Activated naive CD4-positive, alpha-beta T cell treated with anti-CD3 and anti-CD28 coated beads, Interleukin-2, amount 10 ng/mL, durations not matched to agents 7 days and 5 days (primary cell): Measurements from ENCODE around the gene CEACAM16.
A peak's percentile ranks its signal among the peaks of the same experiment; 100 is the strongest.

Experiments used
- CTCF ChIA-PET: fragments of 350-600 bp; sonication (Branson Sonifier 250); formaldehyde crosslinking; loops from one replicate; lab custom pipeline; 2021; ENCODE audit warnings: antibody characterized with exemption; lab: Charles Lee
- DNase-seq: peaks from one replicate; pipeline ENCODE4 v3.0.0-alpha.2; 2020
- H3K27ac Mint-ChIP-seq: one replicate; pipeline ENCODE4 v1.8.0; 2021; ENCODE audit warnings: mild to moderate bottlenecking, moderate library complexity, mixed read lengths
- H3K27me3 Mint-ChIP-seq: one replicate; pipeline ENCODE4 v1.8.0; 2021; ENCODE audit warnings: mild to moderate bottlenecking, mixed read lengths
- H3K36me3 Mint-ChIP-seq: one replicate; pipeline ENCODE4 v1.8.0; 2021; ENCODE audit warnings: mixed read lengths
- H3K4me1 Mint-ChIP-seq: one replicate; pipeline ENCODE4 v1.8.0; 2021; ENCODE audit warnings: mixed read lengths
- H3K4me3 Mint-ChIP-seq: one replicate; pipeline ENCODE4 v1.8.0; 2021; ENCODE audit warnings: mild to moderate bottlenecking, moderate library complexity, mixed read lengths
- H3K9me3 Mint-ChIP-seq: one replicate; pipeline ENCODE4 v1.8.0; 2021; ENCODE audit warnings: mixed read lengths

Gene CEACAM16

GRCh38 chr19:44698492-44699201 lies at the start of gene CEACAM16:
TSS of gene CEACAM16 (plus strand) at chr19:44699151. CDS start at chr19:44701457, 2,306 bp downstream.
- Mint-ChIP-seq H3K27ac (peak within 1 kb of the TSS; percentile 28), H3K4me3 (no peak within 1 kb of the TSS)
- CTCF ChIA-PET: no interaction called here

GRCh38 chr19:44649578-44650145 lies 49.3 kb upstream of the CEACAM16 start:
- H3K4me1 Mint-ChIP-seq: peaks cover 5% of the 10 kb centered on the region
- CTCF ChIA-PET: interaction anchor here (1.4 kb wide), 1 partner anchor 73 kb away, joined by 4 read pairs; no protein-coding TSS in a partner anchor
- H3K27me3 Mint-ChIP-seq: peaks cover 1% of the 10 kb centered on the region
- H3K4me3 Mint-ChIP-seq: no peak overlapping the region
- H3K36me3 Mint-ChIP-seq: no peaks in the 10 kb centered on the region
- no peak for DNase-seq
- H3K9me3 Mint-ChIP-seq: no peaks in the 10 kb centered on the region
- H3K27ac Mint-ChIP-seq: no peak overlapping the region

More at GRCh38 chr19:44698492-44699201, at the start of gene CEACAM16:
- no peak for DNase-seq
- peaks cover 4% of the 10 kb centered on the region for H3K4me1 Mint-ChIP-seq
- no peaks in the 10 kb centered on the region for H3K9me3 Mint-ChIP-seq
- peaks cover 39% of the 10 kb centered on the region for H3K27me3 Mint-ChIP-seq
- no peaks in the 10 kb centered on the region for H3K36me3 Mint-ChIP-seq

- Mint-ChIP-seq H3K27ac (no peak overlapping the region), H3K9me3 (no peaks in the 10 kb centered on the region), H3K36me3 (peaks cover 3% of the 10 kb centered on the region), H3K27me3 (no peaks in the 10 kb centered on the region), H3K4me3 (no peak overlapping the region), H3K4me1 (peaks cover 6% of the 10 kb centered on the region)
- CTCF ChIA-PET: interaction anchor here (0.6 to 2.3 kb wide), 4 partner anchors 10 to 118 kb away, joined by 3 to 13 read pairs (median 4); no protein-coding TSS in a partner anchor
- DNase-seq: no peak
These were observed 45.6 kb upstream of the CEACAM16 start for GRCh38 chr19:44653343-44653742.

- Mint-ChIP-seq H3K27ac (no peak overlapping the region), H3K36me3 (peaks cover 3% of the 10 kb centered on the region), H3K27me3 (no peaks in the 10 kb centered on the region), H3K4me3 (no peak overlapping the region), H3K9me3 (no peaks in the 10 kb centered on the region), H3K4me1 (peaks cover 6% of the 10 kb centered on the region)
- DNase-seq: peak; percentile 85
- CTCF ChIA-PET: interaction anchor here (0.6 to 2.3 kb wide), 16 partner anchors 9 to 131 kb away, joined by 3 to 13 read pairs (median 4); no protein-coding TSS in a partner anchor
These were observed 44.8 kb upstream of the CEACAM16 start for GRCh38 chr19:44653977-44654774.

- H3K27me3 Mint-ChIP-seq: no peaks in the 10 kb centered on the region
- H3K36me3 Mint-ChIP-seq: peaks cover 3% of the 10 kb centered on the region
- H3K9me3 Mint-ChIP-seq: no peaks in the 10 kb centered on the region
- CTCF ChIA-PET: interaction anchor here (0.6 to 4.9 kb wide), 14 partner anchors 9 to 189 kb away, joined by 3 to 30 read pairs (median 4); partner anchors contain the start of genes NECTIN2 and PVR
- DNase-seq: peak; percentile 78
- H3K4me1 Mint-ChIP-seq: peaks cover 6% of the 10 kb centered on the region
- no peak overlapping the region for H3K4me3 Mint-ChIP-seq
- H3K27ac Mint-ChIP-seq: no peak overlapping the region
These were observed 41.6 kb upstream of the CEACAM16 start for GRCh38 chr19:44657211-44657921.

GRCh38 chr19:44658069-44658733 lies 40.8 kb upstream of the CEACAM16 start:
- H3K27ac Mint-ChIP-seq: no peak overlapping the region
- H3K36me3 Mint-ChIP-seq: peaks cover 3% of the 10 kb centered on the region
- H3K27me3 Mint-ChIP-seq: no peaks in the 10 kb centered on the region
- H3K4me3 Mint-ChIP-seq: no peak overlapping the region
- no peak for DNase-seq
- peaks cover 6% of the 10 kb centered on the region for H3K4me1 Mint-ChIP-seq
- CTCF ChIA-PET: interaction anchor here (3.0 to 4.9 kb wide), 2 partner anchors 81 to 87 kb away, joined by 14 to 30 read pairs; no protein-coding TSS in a partner anchor
- no peaks in the 10 kb centered on the region for H3K9me3 Mint-ChIP-seq

- Mint-ChIP-seq H3K9me3 (no peaks in the 10 kb centered on the region), H3K4me3 (no peak overlapping the region), H3K4me1 (no peaks in the 10 kb centered on the region), H3K36me3 (peaks cover 3% of the 10 kb centered on the region), H3K27ac (no peak overlapping the region), H3K27me3 (no peaks in the 10 kb centered on the region)
- DNase-seq: no peak
- CTCF ChIA-PET: interaction anchor here (4.9 kb wide), 1 partner anchor 89 kb away, joined by 30 read pairs; no protein-coding TSS in a partner anchor
These were observed 38.9 kb upstream of the CEACAM16 start for GRCh38 chr19:44660081-44660480.

- CTCF ChIA-PET: interaction anchor here (2.9 kb wide), 1 partner anchor 90 kb away, joined by 13 read pairs; no protein-coding TSS in a partner anchor
- Mint-ChIP-seq H3K27me3 (no peaks in the 10 kb centered on the region), H3K36me3 (no peaks in the 10 kb centered on the region), H3K4me1 (no peaks in the 10 kb centered on the region), H3K4me3 (no peak overlapping the region), H3K27ac (no peak overlapping the region), H3K9me3 (no peaks in the 10 kb centered on the region)
- DNase-seq: no peak
These were observed 37.7 kb upstream of the CEACAM16 start for GRCh38 chr19:44661205-44661604.

- DNase-seq: no peak
- Mint-ChIP-seq H3K27me3 (no peaks in the 10 kb centered on the region), H3K9me3 (no peaks in the 10 kb centered on the region), H3K4me3 (no peak overlapping the region), H3K27ac (no peak overlapping the region), H3K4me1 (no peaks in the 10 kb centered on the region), H3K36me3 (no peaks in the 10 kb centered on the region)
- CTCF ChIA-PET: interaction anchor here (2.9 kb wide), 1 partner anchor 91 kb away, joined by 13 read pairs; no protein-coding TSS in a partner anchor
These were observed 37.0 kb upstream of the CEACAM16 start for GRCh38 chr19:44661904-44662303.

GRCh38 chr19:44662691-44663385 lies 36.1 kb upstream of the CEACAM16 start:
- no peaks in the 10 kb centered on the region for H3K27me3 Mint-ChIP-seq
- no peak overlapping the region for H3K4me3 Mint-ChIP-seq
- DNase-seq: no peak
- CTCF ChIA-PET: interaction anchor here (0.8 to 2.9 kb wide), 3 partner anchors 8 to 92 kb away, joined by 3 to 13 read pairs (median 4); no protein-coding TSS in a partner anchor
- no peaks in the 10 kb centered on the region for H3K9me3 Mint-ChIP-seq
- H3K27ac Mint-ChIP-seq: no peak overlapping the region
- H3K4me1 Mint-ChIP-seq: no peaks in the 10 kb centered on the region
- H3K36me3 Mint-ChIP-seq: no peaks in the 10 kb centered on the region

- H3K9me3 Mint-ChIP-seq: no peaks in the 10 kb centered on the region
- no peak overlapping the region for H3K4me3 Mint-ChIP-seq
- no peak for DNase-seq
- no peaks in the 10 kb centered on the region for H3K4me1 Mint-ChIP-seq
- H3K36me3 Mint-ChIP-seq: no peaks in the 10 kb centered on the region
- CTCF ChIA-PET: interaction anchor here (1.0 to 2.9 kb wide), 4 partner anchors 9 to 107 kb away, joined by 3 to 13 read pairs (median 4); no protein-coding TSS in a partner anchor
- no peak overlapping the region for H3K27ac Mint-ChIP-seq
- no peaks in the 10 kb centered on the region for H3K27me3 Mint-ChIP-seq
These were observed 35.0 kb upstream of the CEACAM16 start for GRCh38 chr19:44663996-44664395.

GRCh38 chr19:44664976-44665375 lies 34.0 kb upstream of the CEACAM16 start:
- Mint-ChIP-seq H3K4me3 (no peak overlapping the region), H3K36me3 (no peaks in the 10 kb centered on the region), H3K27me3 (no peaks in the 10 kb centered on the region), H3K4me1 (no peaks in the 10 kb centered on the region), H3K9me3 (no peaks in the 10 kb centered on the region), H3K27ac (no peak overlapping the region)
- no peak for DNase-seq
- CTCF ChIA-PET: interaction anchor here (1.5 kb wide), 1 partner anchor 10 kb away, joined by 3 read pairs; no protein-coding TSS in a partner anchor
